ENCODE data around the gene PSMC4. TPM values are rescaled to one million over a fixed set of nuclear protein-coding genes. Genes with fewer than 3 reads are reported as not detected.

The PSMC4 gene
- total RNA-seq, 2 donors from 2014 or later = 86.1 to 129 TPM

DNA sequence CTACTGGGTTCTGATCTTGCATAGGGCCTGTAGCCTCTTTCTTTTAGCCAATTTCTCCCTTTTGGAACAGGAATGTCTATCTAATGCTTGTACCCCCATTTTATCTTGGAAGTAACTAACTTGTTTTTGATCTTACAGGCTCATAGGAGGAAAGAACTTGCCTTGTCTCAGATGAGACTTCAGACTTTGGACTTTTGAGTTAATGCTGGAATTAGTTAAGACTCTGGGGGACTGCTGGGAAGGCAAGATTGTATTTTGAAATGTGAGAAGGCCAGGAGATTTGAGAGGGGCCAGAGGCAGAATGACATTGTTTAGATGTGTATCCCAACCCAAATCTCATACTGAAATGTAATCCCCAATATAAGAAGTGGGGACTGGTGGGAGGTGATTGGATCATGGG is 23.4 kb downstream of the PSMC4 start:
- H3K27me3 ChIP-seq (replicated peaks; ENCODE audit: insufficient read depth) = no peaks in the 10 kb centered on the region
- no peaks in the 10 kb centered on the region for H3K36me3 ChIP-seq
- no peak for DNase-seq (ENCODE audit: low spot score)
- H3K27ac ChIP-seq = no peak overlapping the region
- H3K4me1 ChIP-seq (replicated peaks) = no peaks in the 10 kb centered on the region
- no peaks in the 10 kb centered on the region for H3K9me3 ChIP-seq
- TF ChIP-seq, protein P1, sequence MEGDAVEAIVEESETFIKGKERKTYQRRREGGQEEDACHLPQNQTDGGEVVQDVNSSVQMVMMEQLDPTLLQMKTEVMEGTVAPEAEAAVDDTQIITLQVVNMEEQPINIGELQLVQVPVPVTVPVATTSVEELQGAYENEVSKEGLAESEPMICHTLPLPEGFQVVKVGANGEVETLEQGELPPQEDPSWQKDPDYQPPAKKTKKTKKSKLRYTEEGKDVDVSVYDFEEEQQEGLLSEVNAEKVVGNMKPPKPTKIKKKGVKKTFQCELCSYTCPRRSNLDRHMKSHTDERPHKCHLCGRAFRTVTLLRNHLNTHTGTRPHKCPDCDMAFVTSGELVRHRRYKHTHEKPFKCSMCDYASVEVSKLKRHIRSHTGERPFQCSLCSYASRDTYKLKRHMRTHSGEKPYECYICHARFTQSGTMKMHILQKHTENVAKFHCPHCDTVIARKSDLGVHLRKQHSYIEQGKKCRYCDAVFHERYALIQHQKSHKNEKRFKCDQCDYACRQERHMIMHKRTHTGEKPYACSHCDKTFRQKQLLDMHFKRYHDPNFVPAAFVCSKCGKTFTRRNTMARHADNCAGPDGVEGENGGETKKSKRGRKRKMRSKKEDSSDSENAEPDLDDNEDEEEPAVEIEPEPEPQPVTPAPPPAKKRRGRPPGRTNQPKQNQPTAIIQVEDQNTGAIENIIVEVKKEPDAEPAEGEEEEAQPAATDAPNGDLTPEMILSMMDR (IDR thresholded peaks at IDR 0.05) = no peak
- TF ChIP-seq POLR2AphosphoS5 (IDR thresholded peaks at IDR 0.05) (no peak), POLR2A (IDR thresholded peaks at IDR 0.05) (no peak)
- intact Hi-C loops (cut with DNase I) = no loop called here
- H3K4me3 ChIP-seq = no peak overlapping the region

DNA sequence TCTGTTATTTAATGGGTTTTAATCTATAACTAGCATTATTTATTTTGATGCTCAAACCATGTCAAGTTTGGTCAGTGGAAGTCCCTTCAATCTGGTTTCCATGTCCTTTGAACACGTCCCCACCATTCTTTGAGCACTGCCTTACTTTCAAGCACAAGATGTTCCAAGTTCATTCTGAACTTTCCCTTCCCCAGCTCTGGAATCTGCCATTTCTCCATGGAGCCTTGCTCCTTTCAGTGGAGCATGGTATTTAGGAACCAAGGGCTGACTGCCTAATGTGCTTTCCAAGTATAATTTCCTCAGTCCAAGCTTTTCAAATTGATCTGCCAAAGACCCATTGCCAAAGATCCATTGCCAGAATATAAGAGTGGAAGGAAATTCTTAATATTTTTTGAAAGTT is 24.8 kb downstream of the PSMC4 start:
- Histone ChIP-seq H3K9me3 (no peaks in the 10 kb centered on the region), H3K27me3 (replicated peaks; ENCODE audit: insufficient read depth) (no peaks in the 10 kb centered on the region), H3K36me3 (no peaks in the 10 kb centered on the region), H3K4me3 (no peak overlapping the region), H3K4me1 (replicated peaks) (no peaks in the 10 kb centered on the region), H3K27ac (no peak overlapping the region)
- DNase-seq (ENCODE audit: low spot score) = no peak
- 65% methylated on average over 1 of the region's 1 CpG for WGBS
- intact Hi-C loops (cut with DNase I) = no loop called here
- TF ChIP-seq POLR2A (IDR thresholded peaks at IDR 0.05) (no peak), POLR2AphosphoS5 (IDR thresholded peaks at IDR 0.05) (no peak)
- TF ChIP-seq, protein P1 (IDR thresholded peaks at IDR 0.05) = no peak

DNA sequence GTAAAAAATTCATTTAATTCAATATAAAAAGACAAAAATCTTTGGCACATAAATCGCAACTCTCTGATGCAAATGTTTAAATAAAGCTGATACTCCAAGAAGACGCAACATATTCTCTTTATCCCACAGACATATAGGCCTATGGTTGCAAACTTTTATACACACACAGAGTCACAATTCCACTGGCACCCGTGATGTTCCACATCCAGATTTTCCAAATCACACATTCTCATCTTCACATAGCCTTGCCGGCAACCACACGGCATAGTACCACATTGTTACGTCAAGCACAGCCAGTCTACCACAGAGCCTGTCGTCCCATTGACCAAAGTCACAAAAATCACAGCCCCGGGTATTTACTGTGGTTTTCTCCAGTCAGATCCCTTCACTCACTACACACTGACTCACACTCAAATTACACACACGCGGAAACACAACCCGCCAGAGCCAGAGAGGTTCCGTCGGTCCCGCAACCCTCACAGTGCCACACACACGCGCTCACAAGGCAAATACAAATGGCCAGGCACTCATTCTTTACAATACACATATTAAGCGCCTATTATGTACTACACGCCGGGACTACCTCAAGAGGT is 25.3 kb downstream of the PSMC4 start:
- no peaks in the 10 kb centered on the region for H3K27me3 ChIP-seq (replicated peaks; ENCODE audit: insufficient read depth)
- TF ChIP-seq POLR2A (IDR thresholded peaks at IDR 0.05) (no peak), POLR2AphosphoS5 (IDR thresholded peaks at IDR 0.05) (no peak)
- TF ChIP-seq, protein P1 (IDR thresholded peaks at IDR 0.05) = no peak
- no peaks in the 10 kb centered on the region for H3K9me3 ChIP-seq
- H3K4me3 ChIP-seq = peak overlapping the region; percentile 60 to 70
- 7% methylated on average over 19 of the region's 19 CpGs for WGBS
- H3K27ac ChIP-seq = peak overlapping the region; percentile 80 to 81
- H3K4me1 ChIP-seq (replicated peaks) = no peaks in the 10 kb centered on the region
- DNase-seq (ENCODE audit: low spot score) = no peak
- H3K36me3 ChIP-seq = no peaks in the 10 kb centered on the region
- intact Hi-C loops (cut with DNase I) = no loop called here

DNA sequence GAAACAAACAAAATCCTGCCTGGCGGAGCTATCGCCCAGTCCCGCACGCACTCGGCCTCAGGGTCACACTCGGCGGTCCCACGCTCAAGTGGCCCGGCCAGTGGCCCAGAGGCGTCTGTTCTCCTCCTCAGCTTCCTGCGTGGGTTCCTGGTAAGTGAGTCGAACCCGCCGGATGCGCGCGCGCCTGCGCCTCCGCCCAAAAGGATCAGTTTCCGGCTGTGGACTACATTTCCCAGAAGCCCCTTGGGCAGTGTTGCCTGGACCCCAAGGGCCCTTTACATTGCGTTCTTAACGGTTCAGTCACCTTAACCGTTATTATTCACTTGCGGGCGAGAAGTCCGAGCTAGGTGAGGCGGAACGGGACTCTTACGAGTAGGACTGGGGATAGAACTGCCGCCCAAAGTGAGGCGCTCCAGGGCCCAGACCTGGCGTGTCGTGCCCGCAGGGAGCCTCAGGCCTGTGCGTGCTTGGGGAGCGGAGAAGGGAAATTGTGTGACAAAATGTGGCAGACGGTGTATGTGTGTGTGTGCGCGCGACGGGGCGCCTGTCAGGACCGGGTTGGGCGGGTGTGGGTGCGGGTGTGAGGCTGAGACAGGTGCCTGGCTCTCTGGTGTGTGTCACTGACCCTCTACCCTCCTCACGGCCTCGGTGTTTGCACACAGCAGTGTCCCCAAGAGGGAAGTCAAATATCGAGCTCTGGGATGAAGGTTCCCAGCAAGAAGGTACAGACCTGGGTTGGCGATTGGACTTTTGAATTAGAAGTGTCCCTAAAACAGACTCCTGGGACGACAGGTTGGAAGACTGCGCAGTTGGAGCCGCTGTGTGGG is 26.1 kb downstream of the PSMC4 start, which contains the start of gene ZNF546:
Gene ZNF546 (plus strand): TSS at position 250 of the 827 bp plus-strand sequence. CDS start 1,267 bp downstream, outside the sequence.
- Histone ChIP-seq H3K27me3 (replicated peaks; ENCODE audit: insufficient read depth) (no peaks in the 10 kb centered on the region), H3K4me3 (peak within 1 kb of the TSS; percentile 60 to 70), H3K27ac (peak within 1 kb of the TSS; percentile 80 to 81), H3K4me1 (replicated peaks) (no peaks in the 10 kb centered on the region), H3K9me3 (no peaks in the 10 kb centered on the region), H3K36me3 (no peaks in the 10 kb centered on the region)
- TF ChIP-seq POLR2A (IDR thresholded peaks at IDR 0.05) (peak; percentile 75), POLR2AphosphoS5 (IDR thresholded peaks at IDR 0.05) (peak; percentile 97)
- TF ChIP-seq, protein P1 (IDR thresholded peaks at IDR 0.05) = no peak
- intact Hi-C loops (cut with DNase I) = no loop called here
- 6% methylated on average over 45 of the region's 53 CpGs for WGBS
- DNase-seq (ENCODE audit: low spot score) = peak; percentile 88
